Liver (tissue), 9 donors: Measurements from ENCODE around the gene ANKAR. TPM values are rescaled to one million over a fixed set of nuclear protein-coding genes. Genes with fewer than 3 reads are reported as not detected.
A peak's percentile ranks its signal among the peaks of the same experiment; 100 is the strongest.

Experiments
- DNase-seq: peaks from one replicate; pipeline ENCODE4 v3.0.0-alpha.2; 2017; ENCODE audit warnings: low spot score
- H3K27ac ChIP-seq, 2 donors: one replicate each; pipeline ENCODE4 v1.7.0; 2013; ENCODE audit warnings: inconsistent platforms in 2 of 2, low read length in 2 of 2, control low read depth in 1 of 2, low read depth in 1 of 2, mild to moderate bottlenecking in 1 of 2
- H3K27me3 ChIP-seq, 4 donors: one replicate each; pipeline versions ENCODE4 v1.6.1 to v1.7.0; 2013; ENCODE audit warnings: low read length in 3 of 4, inconsistent platforms in 1 of 4, mild to moderate bottlenecking in 1 of 4, moderate library complexity in 1 of 4; ENCODE audit not compliant: control insufficient read depth in 4 of 4, insufficient read depth in 4 of 4
- H3K36me3 ChIP-seq, 4 donors: one replicate each; pipeline versions ENCODE4 v1.6.1 to v1.7.0; 2013; ENCODE audit warnings: low read length in 3 of 4, mild to moderate bottlenecking in 3 of 4, low read depth in 1 of 4, moderate library complexity in 1 of 4; ENCODE audit not compliant: control insufficient read depth in 4 of 4, insufficient read depth in 3 of 4
- H3K4me1 ChIP-seq, 4 donors: one replicate each; pipeline versions ENCODE4 v1.6.1 to v1.7.0; 2013; ENCODE audit warnings: low read length in 3 of 4, mild to moderate bottlenecking in 3 of 4, moderate library complexity in 1 of 4; ENCODE audit not compliant: control insufficient read depth in 4 of 4, insufficient read depth in 4 of 4
- H3K4me3 ChIP-seq, 3 donors: one replicate each; pipeline versions ENCODE4 v1.6.1 to v1.7.0; 2013; ENCODE audit warnings: low read length in 3 of 3, control low read depth in 1 of 3, low read depth in 1 of 3, mild to moderate bottlenecking in 1 of 3
- H3K9ac ChIP-seq, 2 donors: one replicate each; pipeline ENCODE4 v1.7.0; 2013; ENCODE audit warnings: low read length in 2 of 2, mild to moderate bottlenecking in 2 of 2, moderate library complexity in 2 of 2, control low read depth in 1 of 2, low read depth in 1 of 2
- H3K9me3 ChIP-seq, 4 donors: one replicate each; pipeline versions ENCODE4 v1.6.1 to v1.7.0; 2013; ENCODE audit warnings: low read length in 3 of 4; ENCODE audit not compliant: control insufficient read depth in 4 of 4
- EGR1 ChIP-seq, 2 donors: IDR thresholded peaks; 2 replicates each; pipeline ENCODE4 v1.6.1; 2016 to 2018; ENCODE audit warnings: antibody characterized with exemption in 2 of 2, low read depth in 2 of 2
- FOXA1 ChIP-seq: IDR thresholded peaks from 2 replicates; pipeline ENCODE4 v1.6.1; 2016; ENCODE audit warnings: antibody characterized with exemption
- GABPA ChIP-seq, 2 donors: IDR thresholded peaks in 1 of 2; conservative IDR thresholded peaks in 1 of 2; 2 replicates each; pipeline ENCODE4 v1.6.1; 2016; ENCODE audit warnings: antibody characterized with exemption in 2 of 2, mild to moderate bottlenecking in 1 of 2, moderate library complexity in 1 of 2
- HNF4A ChIP-seq, 2 donors: conservative IDR thresholded peaks; 2 replicates each; pipeline ENCODE4 v1.6.1; 2016; ENCODE audit warnings: antibody characterized with exemption in 2 of 2, mild to moderate bottlenecking in 2 of 2
- HNF4G ChIP-seq: IDR thresholded peaks from 2 replicates; pipeline ENCODE4 v1.6.1; 2016; ENCODE audit warnings: antibody characterized with exemption
- NR2F2 ChIP-seq: IDR thresholded peaks from 2 replicates; pipeline ENCODE4 v1.6.1; 2016; ENCODE audit warnings: antibody characterized with exemption
- REST ChIP-seq: IDR thresholded peaks from 2 replicates; pipeline ENCODE4 v1.6.1; 2016; ENCODE audit warnings: antibody characterized with exemption, mild to moderate bottlenecking
- RXRA ChIP-seq, 2 donors: IDR thresholded peaks; 2 replicates each; pipeline ENCODE4 v1.6.1; 2017 to 2018; ENCODE audit warnings: antibody characterized with exemption in 2 of 2, mild to moderate bottlenecking in 1 of 2
- SP1 ChIP-seq: IDR thresholded peaks from 2 replicates; pipeline ENCODE4 v1.6.1; 2018; ENCODE audit warnings: antibody characterized with exemption, mild to moderate bottlenecking
- TAF1 ChIP-seq: conservative IDR thresholded peaks from 2 replicates; pipeline ENCODE4 v1.6.1; 2016; ENCODE audit warnings: antibody characterized with exemption, mild to moderate bottlenecking
- YY1 ChIP-seq: IDR thresholded peaks from 2 replicates; pipeline ENCODE4 v1.6.1; 2016; ENCODE audit warnings: antibody characterized with exemption, mild to moderate bottlenecking
- WGBS: extraction: QIAGEN DNeasy Blood & Tissue Kit; methylation state at CpG from one replicate; pipeline ENCODE4 v1.1.7; 2013; 5-methylcytosine and 5-hydroxymethylcytosine counted together
- polyA plus RNA-seq, 2 donors: library from polyadenylated mRNA; stranded (reverse) in 1 of 2; unstranded in 1 of 2; fragments of 200-250 nt in 1 of 2; fragments of >200 nt in 1 of 2; fragmentation: Nextera tagmentation in 1 of 2; extraction: Ambion mirVana in 1 of 2; gene quantifications; one replicate each; pipeline versions ENCODE4 v1.2.1 to v1.2.3, GENCODE V29; 2013 to 2015
- total RNA-seq, 2 donors: library from RNA; depleted of rRNA; stranded (reverse); fragments of >200 nt; gene quantifications; one replicate each; pipeline ENCODE4 v1.2.3, GENCODE V29; 2014
- TF ChIP-seq, protein P1 (sequence below): IDR thresholded peaks from 2 replicates; pipeline ENCODE4 v1.6.1; 2016; ENCODE audit warnings: antibody characterized with exemption
- TF ChIP-seq, protein P2 (sequence below): IDR thresholded peaks from 2 replicates; pipeline ENCODE4 v1.6.1; 2016; ENCODE audit warnings: antibody characterized with exemption
- donor health status: healthy.
- donor health status: healthy.
- donor health status: healthy.
- donor health status: healthy.
- donor health status: healthy.

The ANKAR gene
- total and polyA plus RNA-seq, 4 donors: 0.46 to 8.4 (median 4.3) TPM

- WGBS: 45% methylated on average over 12 of the region's 12 CpGs
- Histone ChIP-seq H3K9me3 (no peaks in the 10 kb centered on the region), H3K36me3 (peaks cover 0 to 8% (median 5%) of the 10 kb centered on the region in 4 donors), H3K27ac (peak overlapping the region; percentile 94 to 98), H3K4me1 (peaks cover 1 to 14% (median 11%) of the 10 kb centered on the region in 4 donors), H3K9ac (peak overlapping the region in 1 of 2 donors; percentile 5), H3K27me3 (no peaks in the 10 kb centered on the region), H3K4me3 (peak overlapping the region; percentile 3 to 77 (median 28))
- no peak for DNase-seq
- TF ChIP-seq, protein P1, sequence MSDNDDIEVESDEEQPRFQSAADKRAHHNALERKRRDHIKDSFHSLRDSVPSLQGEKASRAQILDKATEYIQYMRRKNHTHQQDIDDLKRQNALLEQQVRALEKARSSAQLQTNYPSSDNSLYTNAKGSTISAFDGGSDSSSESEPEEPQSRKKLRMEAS: no peak
- TF ChIP-seq SP1: no peak
- no peak for TF ChIP-seq REST
- no peak for TF ChIP-seq GABPA (IDR thresholded peaks at IDR 0.05 in 1 of 2, conservative IDR thresholded peaks at IDR 0.05 in 1 of 2)
Measured at GRCh38 chr2:189673661-189674373, 653 bp upstream of the ANKAR start.

DNA sequence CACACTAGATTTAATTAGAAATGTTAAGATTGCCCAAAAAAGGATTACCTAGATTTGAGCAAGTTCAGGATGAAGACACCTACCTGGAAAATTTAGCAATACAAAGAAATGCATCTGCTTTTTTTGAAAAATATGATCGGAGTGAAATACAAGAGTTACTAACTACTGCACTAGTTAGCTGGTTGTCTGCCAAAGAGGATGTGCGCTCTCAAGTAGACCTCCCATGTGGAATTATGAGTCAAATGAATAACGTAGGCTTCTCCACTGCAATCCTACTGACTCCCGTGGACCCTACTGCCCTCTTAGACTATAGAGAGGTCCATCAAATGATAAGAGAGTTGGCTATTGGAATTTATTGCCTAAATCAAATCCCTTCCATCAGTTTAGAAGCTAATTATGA, 2.0 kb downstream of the ANKAR start:
- H3K4me1 ChIP-seq: peaks cover 1 to 11% (median 6%) of the 10 kb centered on the region in 4 donors
- H3K27ac ChIP-seq: no peak overlapping the region
- peaks cover 0 to 3% (median under 1%) of the 10 kb centered on the region in 4 donors for H3K36me3 ChIP-seq
- no peak for DNase-seq
- H3K9ac ChIP-seq: no peak overlapping the region
- TF ChIP-seq SP1 (no peak), NR2F2 (no peak), FOXA1 (no peak), HNF4G (no peak), EGR1 (IDR thresholded peaks at IDR 0.05; ENCODE audit: low read depth in 2 of 2) (no peak), TAF1 (no peak), GABPA (IDR thresholded peaks at IDR 0.05 in 1 of 2, conservative IDR thresholded peaks at IDR 0.05 in 1 of 2) (no peak)
- TF ChIP-seq, protein P1: no peak
- TF ChIP-seq, protein P2, sequence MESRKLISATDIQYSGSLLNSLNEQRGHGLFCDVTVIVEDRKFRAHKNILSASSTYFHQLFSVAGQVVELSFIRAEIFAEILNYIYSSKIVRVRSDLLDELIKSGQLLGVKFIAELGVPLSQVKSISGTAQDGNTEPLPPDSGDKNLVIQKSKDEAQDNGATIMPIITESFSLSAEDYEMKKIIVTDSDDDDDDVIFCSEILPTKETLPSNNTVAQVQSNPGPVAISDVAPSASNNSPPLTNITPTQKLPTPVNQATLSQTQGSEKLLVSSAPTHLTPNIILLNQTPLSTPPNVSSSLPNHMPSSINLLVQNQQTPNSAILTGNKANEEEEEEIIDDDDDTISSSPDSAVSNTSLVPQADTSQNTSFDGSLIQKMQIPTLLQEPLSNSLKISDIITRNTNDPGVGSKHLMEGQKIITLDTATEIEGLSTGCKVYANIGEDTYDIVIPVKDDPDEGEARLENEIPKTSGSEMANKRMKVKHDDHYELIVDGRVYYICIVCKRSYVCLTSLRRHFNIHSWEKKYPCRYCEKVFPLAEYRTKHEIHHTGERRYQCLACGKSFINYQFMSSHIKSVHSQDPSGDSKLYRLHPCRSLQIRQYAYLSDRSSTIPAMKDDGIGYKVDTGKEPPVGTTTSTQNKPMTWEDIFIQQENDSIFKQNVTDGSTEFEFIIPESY: no peak
- H3K4me3 ChIP-seq: no peak overlapping the region
- WGBS: 90% methylated on average over 4 of the region's 4 CpGs
- H3K27me3 ChIP-seq: no peaks in the 10 kb centered on the region
- H3K9me3 ChIP-seq: no peaks in the 10 kb centered on the region

DNA sequence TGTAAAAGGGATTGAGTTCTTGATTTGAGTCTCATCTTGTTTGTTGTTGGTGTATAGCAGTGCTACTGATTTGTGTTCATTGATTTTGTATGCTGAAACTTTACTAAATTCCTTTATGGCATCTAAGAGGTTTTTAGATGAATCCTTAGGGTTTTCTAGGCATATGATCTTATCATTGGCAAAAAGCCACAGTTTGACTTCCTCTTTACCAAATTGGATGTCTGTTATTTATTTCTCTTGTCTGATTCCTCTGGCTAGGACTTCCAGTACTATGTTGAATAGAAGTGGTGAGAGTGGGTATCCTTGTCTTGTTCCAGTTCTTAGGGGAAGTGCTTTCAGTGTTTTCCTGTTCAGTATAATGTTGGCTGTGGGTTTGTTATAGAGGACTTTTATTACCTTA, 4.8 kb downstream of the ANKAR start:
- H3K4me1 ChIP-seq: peaks cover 1 to 4% (median 3%) of the 10 kb centered on the region in 4 donors
- H3K9me3 ChIP-seq: no peaks in the 10 kb centered on the region
- no peak for TF ChIP-seq SP1
- no peak for TF ChIP-seq RXRA (IDR thresholded peaks at IDR 0.05)
- no peak for TF ChIP-seq YY1
- TF ChIP-seq FOXA1: no peak
- no peak for TF ChIP-seq HNF4G
- no peak for TF ChIP-seq HNF4A (conservative IDR thresholded peaks at IDR 0.05)
- TF ChIP-seq REST: no peak

More for the DNA sequence above, 4.8 kb downstream of the ANKAR start:
- no peak overlapping the region for H3K9ac ChIP-seq
- H3K4me3 ChIP-seq: no peak overlapping the region
- DNase-seq: no peak
- H3K36me3 ChIP-seq: no peaks in the 10 kb centered on the region
- no peaks in the 10 kb centered on the region for H3K27me3 ChIP-seq
- H3K27ac ChIP-seq: no peak overlapping the region
